GM18868 (cell line): ENCODE results near the gene PNMA6E.
A peak's percentile ranks its signal among the peaks of the same experiment; 100 is the strongest.

Experiments
- ATAC-seq: cut with Tn5 transposase; IDR thresholded peaks from one replicate; pipeline ENCODE4 v1.9.1; 2021; ENCODE audit warnings: mild to moderate bottlenecking, moderate library complexity; ENCODE audit not compliant: unreplicated experiment

Gene PNMA6E

DNA sequence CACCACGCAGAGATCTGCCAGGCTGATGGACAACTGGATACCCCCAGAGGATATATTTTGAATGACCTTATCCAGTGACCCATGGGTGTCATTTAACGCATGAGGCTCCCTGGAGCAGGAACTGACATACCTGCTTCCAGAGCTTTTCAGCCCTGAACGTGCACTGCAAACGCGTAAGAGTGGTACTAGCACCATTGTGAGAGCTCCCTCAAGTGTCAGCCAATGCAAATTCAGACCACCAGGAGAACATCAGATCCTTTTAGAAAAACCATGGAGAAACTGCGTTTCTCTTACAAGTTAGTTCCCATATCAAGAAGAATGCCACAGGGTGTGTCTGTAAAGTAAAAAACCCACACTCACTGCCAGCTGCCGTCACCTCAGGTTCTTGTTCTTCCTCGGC, 37.4 kb upstream of the PNMA6E start:
- ATAC-seq, result no peak

DNA sequence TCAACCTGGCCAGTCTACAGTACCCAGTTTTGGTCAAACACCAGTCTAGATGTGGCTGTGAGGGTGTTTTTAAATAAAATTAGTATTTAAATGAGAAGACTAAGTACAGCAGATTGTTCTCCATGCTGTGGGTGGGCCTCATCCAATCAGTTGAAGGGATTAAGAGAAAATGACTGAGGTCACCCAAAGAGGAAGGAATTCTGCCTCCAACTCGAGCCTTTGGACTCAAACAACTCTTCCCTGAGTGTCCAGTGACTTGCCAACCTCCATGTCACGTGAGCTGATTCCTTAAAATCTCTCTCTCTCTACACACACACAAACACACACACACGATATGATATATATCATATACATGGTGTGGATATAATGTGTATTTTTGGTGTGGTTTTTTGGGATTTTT, 34.7 kb upstream of the PNMA6E start:
- no peak for ATAC-seq

- no peak for ATAC-seq
Observed at GRCh38 chrX:153434801-153435200, 33.7 kb upstream of the PNMA6E start.

GRCh38 chrX:153433781-153434285, 32.7 kb upstream of the PNMA6E start:
- ATAC-seq, result no peak

- no peak for ATAC-seq
Observed at GRCh38 chrX:153433161-153433680, 32.1 kb upstream of the PNMA6E start.

GRCh38 chrX:153430796-153431195, 29.6 kb upstream of the PNMA6E start:
- ATAC-seq, result no peak

GRCh38 chrX:153426204-153426603, 25.1 kb upstream of the PNMA6E start:
- ATAC-seq, result no peak

GRCh38 chrX:153423652-153424051, 22.5 kb upstream of the PNMA6E start:
- ATAC-seq, result no peak

GRCh38 chrX:153421856-153422255, 20.7 kb upstream of the PNMA6E start:
- ATAC-seq, result no peak

GRCh38 chrX:153420851-153421599, 19.9 kb upstream of the PNMA6E start:
- no peak for ATAC-seq

- no peak for ATAC-seq
Observed at GRCh38 chrX:153417637-153418036, 16.5 kb upstream of the PNMA6E start.

- ATAC-seq, result no peak
Observed at GRCh38 chrX:153416781-153417450, 15.8 kb upstream of the PNMA6E start.

- ATAC-seq, result no peak
Observed at GRCh38 chrX:153414856-153415510, 13.8 kb upstream of the PNMA6E start.

DNA sequence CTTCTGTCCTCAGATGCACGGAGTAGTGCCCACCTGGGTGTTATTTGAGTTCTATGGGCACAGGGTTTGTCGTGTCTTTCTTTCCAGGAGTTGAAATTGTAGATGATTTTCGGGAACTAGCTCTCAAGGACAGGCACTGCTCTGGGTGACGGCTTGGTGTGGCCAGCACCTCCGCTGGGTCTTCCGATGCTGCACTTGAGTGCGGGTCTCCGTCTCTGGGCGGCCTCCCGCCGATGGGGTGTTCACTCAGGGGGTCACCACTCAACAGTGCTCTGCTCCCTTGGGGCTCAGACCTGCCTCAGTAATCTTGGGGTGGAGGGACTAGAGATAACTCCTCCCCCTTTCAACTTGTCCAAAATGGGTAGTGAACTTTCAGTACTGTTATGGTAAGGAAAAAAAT, 12.6 kb upstream of the PNMA6E start:
- no peak for ATAC-seq

DNA sequence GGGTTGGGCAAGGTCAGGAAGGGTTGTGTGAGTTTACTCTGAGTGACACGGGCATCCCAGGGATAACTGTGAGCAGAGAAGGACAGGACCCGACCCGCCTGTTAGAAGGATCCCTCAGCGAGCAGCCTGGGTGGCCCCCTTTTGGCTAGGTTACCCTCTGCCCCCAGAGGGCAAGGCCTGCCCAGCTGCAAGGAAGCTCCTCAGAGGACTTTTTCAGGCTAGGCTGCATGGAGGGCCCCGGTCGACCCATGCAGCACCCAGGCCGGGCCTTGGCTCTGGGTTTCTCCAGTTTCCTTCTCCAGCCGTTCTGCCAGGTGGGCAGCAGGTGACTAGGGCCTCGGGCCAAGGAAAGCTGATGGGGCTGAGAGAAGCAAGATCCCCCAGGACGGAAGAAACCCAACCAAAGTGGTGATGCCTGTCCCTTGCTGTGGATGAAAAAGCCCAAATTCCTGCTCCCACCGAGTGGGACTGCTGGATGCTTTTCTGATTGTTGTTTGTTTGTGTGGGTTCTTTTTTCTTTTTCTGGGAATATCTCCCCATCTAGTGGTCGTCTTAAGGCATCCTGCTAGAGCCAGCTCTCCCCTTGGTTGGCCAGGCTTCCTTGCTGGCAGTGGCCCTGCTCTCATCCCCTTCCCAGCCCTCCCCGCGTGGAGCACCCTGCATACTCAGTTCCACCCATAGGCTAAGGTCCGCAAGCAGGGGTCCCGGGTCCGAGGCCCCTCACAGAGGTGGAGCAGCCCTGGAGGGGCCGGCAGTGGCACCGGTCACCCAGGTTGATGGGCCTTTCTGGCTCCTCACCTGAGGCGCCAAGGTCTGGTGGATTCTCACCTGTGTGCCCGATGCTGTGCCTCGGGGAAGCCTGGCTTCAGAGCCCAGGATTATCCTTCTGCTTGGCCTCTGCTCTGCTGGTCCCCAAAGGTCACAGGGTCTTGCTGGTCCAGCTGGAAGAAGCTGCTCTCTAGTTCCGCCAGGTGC, 11.9 kb upstream of the PNMA6E start:
- ATAC-seq, result no peak

- no peak for ATAC-seq
Observed at GRCh38 chrX:153411988-153412574, 10.9 kb upstream of the PNMA6E start.

DNA sequence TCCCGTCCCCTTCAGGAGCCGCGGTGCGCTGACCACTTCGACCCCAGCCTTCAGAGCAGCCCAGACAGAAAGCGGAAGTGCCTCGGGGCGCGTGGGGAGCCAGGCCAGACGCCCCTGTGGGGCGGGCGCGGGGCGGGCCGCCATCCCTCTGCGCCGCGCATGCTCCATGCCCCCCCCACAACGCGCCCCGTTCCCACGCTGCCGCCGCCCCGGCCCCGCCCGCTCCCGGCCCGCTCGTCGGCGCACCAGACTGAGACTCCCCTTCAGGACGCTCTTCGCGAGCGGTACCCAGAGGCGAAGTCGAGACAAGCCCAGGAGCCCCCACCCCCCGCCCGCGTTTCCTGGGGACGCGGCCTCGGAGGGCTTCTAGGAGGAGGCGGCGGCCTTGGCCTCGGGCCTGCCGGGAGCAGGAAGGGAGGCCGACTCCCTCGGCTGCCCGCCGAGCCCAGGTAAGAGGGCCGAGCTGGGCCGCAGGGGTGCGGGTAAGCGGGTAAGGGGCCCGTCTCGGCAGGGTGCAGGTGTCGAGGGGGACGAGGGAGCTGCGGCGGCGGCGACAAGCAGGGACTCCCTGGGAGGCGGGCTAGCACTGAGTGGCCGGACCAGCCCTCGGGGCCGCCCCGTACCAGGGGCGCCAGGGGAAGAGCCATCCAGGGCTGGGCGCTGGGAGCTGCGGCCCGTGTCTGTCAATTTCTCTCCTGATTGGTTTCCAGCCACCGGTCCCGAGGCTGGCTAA, 10.3 kb upstream of the PNMA6E start, which contains the start of gene ZFP92:
ZFP92 (plus strand) TSS at position 218 of the 733 bp plus-strand sequence. CDS start 6,851 bp downstream, outside the sequence.
- peak; percentile 78 for ATAC-seq

DNA sequence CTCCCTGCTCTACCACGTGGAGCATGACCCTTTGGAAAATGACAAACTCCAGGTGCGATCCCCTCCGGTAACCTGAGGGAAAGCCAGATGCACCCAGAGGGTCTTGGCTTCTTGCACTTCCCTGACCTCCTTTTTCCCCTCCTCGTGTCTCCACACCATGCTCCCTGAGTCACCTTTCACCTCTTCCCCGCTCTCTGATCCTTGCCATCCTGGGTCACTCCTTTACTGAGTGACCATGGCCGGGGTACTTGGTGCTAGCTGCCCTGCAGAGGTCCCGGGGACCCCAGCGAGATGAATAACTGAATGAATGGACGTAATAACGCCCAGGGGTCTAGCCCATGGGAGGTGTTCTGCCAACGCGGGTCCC, 9.7 kb upstream of the PNMA6E start:
- ATAC-seq, result no peak

- ATAC-seq, result no peak
Observed at GRCh38 chrX:153410373-153410772, 9.2 kb upstream of the PNMA6E start.
